GM23338 (cell line): ENCODE results near the gene FAM228B. TPM values are rescaled to one million over a fixed set of nuclear protein-coding genes. Genes with fewer than 3 reads are reported as not detected.

ENCODE experiments used
- ATAC-seq: fragments of 200-7000 bp; cut with Tn5 transposase; 3 replicates; pipeline ENCODE4 v1.9.1; 2020
- DNase-seq: peaks from one replicate; pipeline ENCODE4 v3.0.0-alpha.2; 2015; ENCODE audit warnings: low spot score
- H2AFZ ChIP-seq: fragments of 200-600 bp; sonication (generic); 2 replicates; pipeline ENCODE4 v1.8.0; 2016; ENCODE audit warnings: antibody characterized with exemption, mild to moderate bottlenecking, moderate library complexity
- H3F3A ChIP-seq: fragments of 200-600 bp; sonication (generic); replicated peaks from 2 replicates; pipeline ENCODE4 v1.8.0; 2017; ENCODE audit warnings: antibody characterized with exemption, mixed run types, low read depth
- H3K27ac ChIP-seq: fragments of 200-600 bp; sonication (generic); 2 replicates; pipeline ENCODE4 v1.6.1; 2016; ENCODE audit warnings: low read depth
- H3K27me3 ChIP-seq: fragments of 200-600 bp; sonication (generic); 2 replicates; pipeline ENCODE4 v1.8.0; 2016; ENCODE audit warnings: mild to moderate bottlenecking, mixed run types, moderate library complexity; ENCODE audit not compliant: insufficient read depth
- H3K36me3 ChIP-seq: fragments of 200-600 bp; sonication (generic); 2 replicates; pipeline ENCODE4 v1.8.0; 2016; ENCODE audit warnings: mild to moderate bottlenecking; ENCODE audit not compliant: insufficient read depth
- H3K4me1 ChIP-seq: fragments of 200-600 bp; sonication (generic); 2 replicates; pipeline ENCODE4 v1.8.0; 2016; ENCODE audit warnings: mild to moderate bottlenecking, moderate library complexity; ENCODE audit not compliant: insufficient read depth
- H3K4me2 ChIP-seq: fragments of 200-600 bp; sonication (generic); 2 replicates; pipeline ENCODE4 v1.7.1; 2017; ENCODE audit warnings: mixed run types
- H3K4me3 ChIP-seq: fragments of 200-600 bp; sonication (generic); 2 replicates; pipeline ENCODE4 v1.6.1; 2016; ENCODE audit warnings: mixed run types
- H3K79me2 ChIP-seq: fragments of 200-600 bp; sonication (generic); replicated peaks from 2 replicates; pipeline ENCODE4 v1.8.0; 2017; ENCODE audit warnings: mild to moderate bottlenecking; ENCODE audit not compliant: insufficient read depth
- H3K9me2 ChIP-seq: fragments of 200-600 bp; sonication (generic); 2 replicates; pipeline ENCODE4 v1.8.0; 2017; ENCODE audit not compliant: insufficient read depth
- H4K20me1 ChIP-seq: fragments of 200-600 bp; sonication (generic); replicated peaks from 2 replicates; pipeline ENCODE4 v1.8.0; 2017; ENCODE audit warnings: mild to moderate bottlenecking; ENCODE audit not compliant: insufficient read depth
- H3K27ac Mint-ChIP-seq: 2 replicates; pipeline ENCODE4 v1.8.0; 2020; ENCODE audit warnings: inconsistent platforms, mild to moderate bottlenecking, moderate library complexity, mixed read lengths
- H3K27me3 Mint-ChIP-seq: 3 replicates; pipeline ENCODE4 v1.8.0; 2022; ENCODE audit warnings: low read depth, mild to moderate bottlenecking, moderate library complexity, mixed read lengths, inconsistent platforms; ENCODE audit not compliant: insufficient read depth, poor library complexity
- H3K36me3 Mint-ChIP-seq: 3 replicates; pipeline ENCODE4 v1.8.0; 2021; ENCODE audit warnings: low read depth, mild to moderate bottlenecking, inconsistent platforms, moderate library complexity, mixed read lengths
- H3K4me1 Mint-ChIP-seq: 3 replicates; pipeline ENCODE4 v1.8.0; 2020; ENCODE audit warnings: mild to moderate bottlenecking, inconsistent platforms, mixed read lengths
- H3K4me3 Mint-ChIP-seq: 3 replicates; pipeline ENCODE4 v1.8.0; 2021; ENCODE audit warnings: moderate library complexity, mild to moderate bottlenecking, inconsistent platforms, mixed read lengths
- H3K9me3 Mint-ChIP-seq: 3 replicates; pipeline ENCODE4 v1.8.0; 2020; ENCODE audit warnings: moderate library complexity, mild to moderate bottlenecking, inconsistent platforms, mixed read lengths
- CREB1 ChIP-seq: fragments of 250-450 bp; sonication (Bioruptor Pico); IDR thresholded peaks from 2 replicates; pipeline ENCODE4 v1.5.0; 2020; ENCODE audit warnings: low read depth, mild to moderate bottlenecking, moderate library complexity
- EZH2phosphoT487 ChIP-seq: fragments of 200-600 bp; sonication (generic); IDR thresholded peaks from one replicate; pipeline ENCODE4 v1.8.1; 2018; ENCODE audit warnings: antibody characterized with exemption; ENCODE audit not compliant: unreplicated experiment
- JUNB ChIP-seq: IDR thresholded peaks from one replicate; pipeline ENCODE4 v1.6.1; 2016; ENCODE audit warnings: antibody characterized with exemption; ENCODE audit not compliant: unreplicated experiment
- NANOG ChIP-seq: IDR thresholded peaks from 2 replicates; pipeline ENCODE4 v1.6.1; 2016; ENCODE audit warnings: antibody characterized with exemption, borderline replicate concordance
- POLR2AphosphoS5 ChIP-seq: IDR thresholded peaks from 2 replicates; pipeline ENCODE4 v1.6.1; 2016; ENCODE audit warnings: antibody characterized with exemption, low read depth
- STAT1 ChIP-seq: IDR thresholded peaks from one replicate; pipeline ENCODE4 v1.6.1; 2016; ENCODE audit warnings: antibody characterized with exemption; ENCODE audit not compliant: unreplicated experiment
- ZNF331 ChIP-seq: fragments of 250-450 bp; sonication (Bioruptor Pico); IDR thresholded peaks from 2 replicates; pipeline ENCODE4 v1.5.0; 2020; ENCODE audit warnings: low read depth, mild to moderate bottlenecking, moderate library complexity
- polyA plus RNA-seq: library from polyadenylated mRNA; unstranded; fragments of >200 nt; fragmentation: Nextera tagmentation; extraction: Ambion mirVana; gene quantifications from 2 replicates; pipeline ENCODE4 v1.2.1, GENCODE V29; 2016
- total RNA-seq: library from RNA; depleted of rRNA; stranded (reverse); fragments of >200 nt; shearing (Covaris generic); gene quantifications from 2 replicates; pipeline ENCODE4 v1.2.3, GENCODE V29; 2014
- TF ChIP-seq, protein P1 (sequence below): IDR thresholded peaks from one replicate; pipeline ENCODE4 v1.6.1; 2018; ENCODE audit warnings: antibody characterized with exemption; ENCODE audit not compliant: unreplicated experiment
- TF ChIP-seq, protein P2 (sequence below), 2 experiments: fragments of 200-600 bp in 1 of 2; sonication (generic) in 1 of 2; conservative IDR thresholded peaks; 2 replicates each; pipeline versions ENCODE4 v1.5.1 to v1.6.1; 2016 to 2017; ENCODE audit warnings: antibody characterized with exemption in 2 of 2, low read depth in 2 of 2, mild to moderate bottlenecking in 2 of 2, moderate library complexity in 1 of 2
- TF ChIP-seq, protein P3 (sequence below): IDR thresholded peaks from 2 replicates; pipeline ENCODE4 v1.6.1; 2016; ENCODE audit warnings: antibody characterized with exemption

Gene FAM228B
- total and polyA plus RNA-seq, 2 experiments from 2014 or later: 3.4 to 7.9 TPM

DNA sequence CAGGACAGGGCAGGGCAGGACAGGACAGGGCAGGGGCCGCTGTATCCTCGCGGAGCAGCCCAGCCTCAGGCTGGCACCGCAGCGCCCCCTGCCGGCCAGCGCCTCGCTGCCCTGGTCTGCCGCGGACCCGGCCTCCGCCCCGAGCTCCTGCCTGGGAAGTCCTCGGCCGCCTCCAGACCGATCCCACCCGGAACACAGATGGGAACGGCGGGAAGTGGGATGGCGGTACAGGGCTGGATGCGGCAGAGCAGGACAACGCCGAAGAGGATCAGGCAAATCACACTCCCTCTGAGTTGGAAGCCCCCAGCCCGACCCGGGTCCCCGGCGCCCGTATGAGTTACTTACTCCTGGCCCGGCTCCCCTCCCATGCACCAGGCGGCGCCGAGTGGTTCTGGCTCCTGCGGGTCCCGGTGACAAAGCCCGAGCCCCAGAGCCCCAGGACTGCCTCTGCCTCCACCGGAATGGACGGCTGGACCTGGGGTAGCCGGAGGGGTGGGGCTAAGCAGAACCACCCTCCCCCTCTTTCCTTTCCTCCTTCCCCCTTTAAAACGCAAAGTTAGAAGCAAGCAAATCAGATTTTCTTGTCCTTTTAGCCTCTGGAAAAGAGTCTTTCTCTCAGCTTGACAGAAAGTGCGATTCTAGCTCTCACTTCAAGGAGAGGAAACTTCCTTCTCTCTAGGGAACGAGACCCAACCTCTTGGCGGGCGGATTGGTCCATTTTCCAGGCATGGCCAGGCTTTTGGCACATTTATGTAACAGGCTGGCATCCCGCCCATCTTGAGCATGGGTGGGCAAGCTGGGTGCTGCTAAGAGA, 38.7 kb upstream of the FAM228B start, which contains the start of gene TP53I3:
Gene TP53I3, minus strand, starts transcription at position 449 of the 814 bp plus-strand sequence. CDS start 508 bp downstream, outside the sequence.
- Histone ChIP-seq H3K9me2 (no peaks in the 10 kb centered on the region), H3K27me3 (no peaks in the 10 kb centered on the region), H2AFZ (peak within 1 kb of the TSS; percentile 83), H3K27ac (peak within 1 kb of the TSS; percentile 96), H3K4me1 (peaks cover 11% of the 10 kb centered on the region), H3F3A (peaks cover 12% of the 10 kb centered on the region; the same call in 1 of the 2 replicates), H3K36me3 (peaks cover 12% of the 10 kb centered on the region), H3K79me2 (peaks cover 4% of the 10 kb centered on the region), H3K4me3 (peak within 1 kb of the TSS; percentile 57), H3K4me2 (peak within 1 kb of the TSS; percentile 74), H4K20me1 (no peaks in the 10 kb centered on the region)
- Mint-ChIP-seq H3K36me3 (peaks cover 41% of the 10 kb centered on the region), H3K4me1 (peaks cover 19% of the 10 kb centered on the region), H3K4me3 (peak within 1 kb of the TSS; percentile 86), H3K9me3 (no peaks in the 10 kb centered on the region), H3K27ac (peak within 1 kb of the TSS; percentile 97), H3K27me3 (peaks cover 10% of the 10 kb centered on the region)
- TF ChIP-seq CREB1 (CRISPR knock-in tag): 0 out of 2 replicates have a peak, but pooled peaks have one; percentile 17
- TF ChIP-seq, protein P1, sequence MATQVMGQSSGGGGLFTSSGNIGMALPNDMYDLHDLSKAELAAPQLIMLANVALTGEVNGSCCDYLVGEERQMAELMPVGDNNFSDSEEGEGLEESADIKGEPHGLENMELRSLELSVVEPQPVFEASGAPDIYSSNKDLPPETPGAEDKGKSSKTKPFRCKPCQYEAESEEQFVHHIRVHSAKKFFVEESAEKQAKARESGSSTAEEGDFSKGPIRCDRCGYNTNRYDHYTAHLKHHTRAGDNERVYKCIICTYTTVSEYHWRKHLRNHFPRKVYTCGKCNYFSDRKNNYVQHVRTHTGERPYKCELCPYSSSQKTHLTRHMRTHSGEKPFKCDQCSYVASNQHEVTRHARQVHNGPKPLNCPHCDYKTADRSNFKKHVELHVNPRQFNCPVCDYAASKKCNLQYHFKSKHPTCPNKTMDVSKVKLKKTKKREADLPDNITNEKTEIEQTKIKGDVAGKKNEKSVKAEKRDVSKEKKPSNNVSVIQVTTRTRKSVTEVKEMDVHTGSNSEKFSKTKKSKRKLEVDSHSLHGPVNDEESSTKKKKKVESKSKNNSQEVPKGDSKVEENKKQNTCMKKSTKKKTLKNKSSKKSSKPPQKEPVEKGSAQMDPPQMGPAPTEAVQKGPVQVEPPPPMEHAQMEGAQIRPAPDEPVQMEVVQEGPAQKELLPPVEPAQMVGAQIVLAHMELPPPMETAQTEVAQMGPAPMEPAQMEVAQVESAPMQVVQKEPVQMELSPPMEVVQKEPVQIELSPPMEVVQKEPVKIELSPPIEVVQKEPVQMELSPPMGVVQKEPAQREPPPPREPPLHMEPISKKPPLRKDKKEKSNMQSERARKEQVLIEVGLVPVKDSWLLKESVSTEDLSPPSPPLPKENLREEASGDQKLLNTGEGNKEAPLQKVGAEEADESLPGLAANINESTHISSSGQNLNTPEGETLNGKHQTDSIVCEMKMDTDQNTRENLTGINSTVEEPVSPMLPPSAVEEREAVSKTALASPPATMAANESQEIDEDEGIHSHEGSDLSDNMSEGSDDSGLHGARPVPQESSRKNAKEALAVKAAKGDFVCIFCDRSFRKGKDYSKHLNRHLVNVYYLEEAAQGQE: peak; percentile 7
- TF ChIP-seq JUNB: no peak
- peak; percentile 75 for TF ChIP-seq POLR2AphosphoS5
- TF ChIP-seq, protein P2, sequence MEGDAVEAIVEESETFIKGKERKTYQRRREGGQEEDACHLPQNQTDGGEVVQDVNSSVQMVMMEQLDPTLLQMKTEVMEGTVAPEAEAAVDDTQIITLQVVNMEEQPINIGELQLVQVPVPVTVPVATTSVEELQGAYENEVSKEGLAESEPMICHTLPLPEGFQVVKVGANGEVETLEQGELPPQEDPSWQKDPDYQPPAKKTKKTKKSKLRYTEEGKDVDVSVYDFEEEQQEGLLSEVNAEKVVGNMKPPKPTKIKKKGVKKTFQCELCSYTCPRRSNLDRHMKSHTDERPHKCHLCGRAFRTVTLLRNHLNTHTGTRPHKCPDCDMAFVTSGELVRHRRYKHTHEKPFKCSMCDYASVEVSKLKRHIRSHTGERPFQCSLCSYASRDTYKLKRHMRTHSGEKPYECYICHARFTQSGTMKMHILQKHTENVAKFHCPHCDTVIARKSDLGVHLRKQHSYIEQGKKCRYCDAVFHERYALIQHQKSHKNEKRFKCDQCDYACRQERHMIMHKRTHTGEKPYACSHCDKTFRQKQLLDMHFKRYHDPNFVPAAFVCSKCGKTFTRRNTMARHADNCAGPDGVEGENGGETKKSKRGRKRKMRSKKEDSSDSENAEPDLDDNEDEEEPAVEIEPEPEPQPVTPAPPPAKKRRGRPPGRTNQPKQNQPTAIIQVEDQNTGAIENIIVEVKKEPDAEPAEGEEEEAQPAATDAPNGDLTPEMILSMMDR (conservative IDR thresholded peaks at IDR 0.05; ENCODE audit: low read depth in 2 of 2): peak; percentile 76 to 95
- no peak for TF ChIP-seq STAT1
- TF ChIP-seq, protein P3, sequence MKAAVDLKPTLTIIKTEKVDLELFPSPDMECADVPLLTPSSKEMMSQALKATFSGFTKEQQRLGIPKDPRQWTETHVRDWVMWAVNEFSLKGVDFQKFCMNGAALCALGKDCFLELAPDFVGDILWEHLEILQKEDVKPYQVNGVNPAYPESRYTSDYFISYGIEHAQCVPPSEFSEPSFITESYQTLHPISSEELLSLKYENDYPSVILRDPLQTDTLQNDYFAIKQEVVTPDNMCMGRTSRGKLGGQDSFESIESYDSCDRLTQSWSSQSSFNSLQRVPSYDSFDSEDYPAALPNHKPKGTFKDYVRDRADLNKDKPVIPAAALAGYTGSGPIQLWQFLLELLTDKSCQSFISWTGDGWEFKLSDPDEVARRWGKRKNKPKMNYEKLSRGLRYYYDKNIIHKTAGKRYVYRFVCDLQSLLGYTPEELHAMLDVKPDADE: 0 out of 2 replicates have a peak, but pooled peaks have one; percentile 33
- peak; percentile 96 for DNase-seq
- ATAC-seq: peak; percentile 90

DNA sequence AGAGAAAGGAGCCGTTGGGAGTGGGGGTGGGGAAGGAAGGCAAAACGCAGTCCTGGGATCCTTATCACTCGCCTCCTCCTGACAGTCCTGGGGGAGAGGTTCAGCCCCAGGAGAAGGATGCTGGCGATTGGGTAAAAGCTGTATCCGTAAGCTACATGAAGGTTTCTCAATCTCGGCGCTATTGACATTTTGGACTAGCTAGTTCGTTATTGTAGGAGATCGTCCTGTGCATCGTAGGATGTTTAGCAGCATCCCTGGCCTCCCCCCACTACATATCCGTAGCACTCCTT, 38.1 kb upstream of the FAM228B start:
- peak overlapping the region; percentile 86 for H3K4me3 Mint-ChIP-seq
- peak overlapping the region; percentile 74 for H3K4me2 ChIP-seq

More for the DNA sequence above, 38.1 kb upstream of the FAM228B start:
- no peaks in the 10 kb centered on the region for H3K9me3 Mint-ChIP-seq
- H3K4me1 Mint-ChIP-seq: peaks cover 19% of the 10 kb centered on the region
- ATAC-seq (no peak; the same call in 2 of the 3 replicates), DNase-seq (peak; percentile 52)
- peaks cover 12% of the 10 kb centered on the region for H3K36me3 ChIP-seq
- no peaks in the 10 kb centered on the region for H3K9me2 ChIP-seq
- peaks cover 10% of the 10 kb centered on the region for H3K27me3 Mint-ChIP-seq
- H3K27ac ChIP-seq: peak overlapping the region; percentile 96
- H3K4me3 ChIP-seq: peak overlapping the region; percentile 57
- peaks cover 12% of the 10 kb centered on the region; the same call in 1 of the 2 replicates for H3F3A ChIP-seq
- H3K79me2 ChIP-seq: peaks cover 4% of the 10 kb centered on the region
- peaks cover 11% of the 10 kb centered on the region for H3K4me1 ChIP-seq
- H2AFZ ChIP-seq: peak overlapping the region; percentile 83
- H3K27ac Mint-ChIP-seq: peak overlapping the region; percentile 93; the same call in 1 of the 2 replicates
- peaks cover 35% of the 10 kb centered on the region for H3K36me3 Mint-ChIP-seq
- H3K27me3 ChIP-seq: no peaks in the 10 kb centered on the region
- no peak for TF ChIP-seq EZH2phosphoT487
- TF ChIP-seq, protein P2 (conservative IDR thresholded peaks at IDR 0.05; ENCODE audit: low read depth in 2 of 2): no peak
- no peak for TF ChIP-seq ZNF331 (CRISPR knock-in tag)
- no peak for TF ChIP-seq JUNB
- TF ChIP-seq STAT1: no peak
- no peak for TF ChIP-seq NANOG
- H4K20me1 ChIP-seq: no peaks in the 10 kb centered on the region
